GM21423 (cell line): Measurements from ENCODE around the gene SPTB.

Experiments used
- ATAC-seq: cut with Tn5 transposase; IDR thresholded peaks from one replicate; pipeline ENCODE4 v1.9.1; 2021; ENCODE audit warnings: mild to moderate bottlenecking, moderate library complexity; ENCODE audit not compliant: unreplicated experiment

The SPTB gene

DNA sequence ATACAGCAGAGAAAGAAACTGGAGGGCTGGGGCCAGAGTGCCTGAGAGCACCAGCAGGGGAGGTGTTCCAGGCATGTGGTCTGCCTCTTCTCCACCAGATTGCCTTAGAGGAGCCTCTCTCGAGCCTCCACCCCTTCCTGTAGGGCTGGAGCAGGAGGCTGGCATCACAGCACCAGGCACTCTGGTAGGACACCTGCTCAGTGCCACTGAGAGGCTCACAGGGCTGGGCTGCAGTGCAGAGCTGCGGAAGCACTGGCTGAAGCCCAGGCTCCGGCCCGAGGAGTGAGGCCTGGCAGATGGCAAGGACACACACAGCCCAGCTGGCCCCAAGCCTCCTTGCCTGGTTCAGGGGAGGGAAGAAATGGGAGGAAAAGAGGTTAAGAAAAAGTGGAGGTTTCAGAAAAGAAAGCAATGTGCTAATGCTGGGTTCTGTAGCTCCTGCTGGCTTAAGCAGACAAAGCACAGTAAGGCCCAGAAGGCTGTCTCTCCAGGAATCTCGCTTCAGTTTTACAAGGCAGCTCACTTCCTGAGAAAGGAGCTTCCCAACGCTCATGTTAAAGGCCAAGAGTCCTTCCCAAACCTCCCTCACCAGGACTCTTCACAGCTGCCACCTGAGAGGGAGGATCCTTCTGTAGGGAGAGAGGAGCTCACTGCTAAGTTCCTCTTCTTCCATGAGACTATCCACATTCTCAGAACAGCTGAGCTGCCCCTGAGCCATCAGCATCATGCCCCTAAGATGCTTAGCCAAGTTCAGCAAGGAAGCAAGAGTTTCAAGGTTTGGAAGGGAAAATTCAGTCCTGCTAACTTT is 23.8 kb downstream of the SPTB start:
- ATAC-seq, result no peak

- ATAC-seq, result no peak
These were observed 29.2 kb downstream of the SPTB start for GRCh38 chr14:64850369-64851137.

DNA sequence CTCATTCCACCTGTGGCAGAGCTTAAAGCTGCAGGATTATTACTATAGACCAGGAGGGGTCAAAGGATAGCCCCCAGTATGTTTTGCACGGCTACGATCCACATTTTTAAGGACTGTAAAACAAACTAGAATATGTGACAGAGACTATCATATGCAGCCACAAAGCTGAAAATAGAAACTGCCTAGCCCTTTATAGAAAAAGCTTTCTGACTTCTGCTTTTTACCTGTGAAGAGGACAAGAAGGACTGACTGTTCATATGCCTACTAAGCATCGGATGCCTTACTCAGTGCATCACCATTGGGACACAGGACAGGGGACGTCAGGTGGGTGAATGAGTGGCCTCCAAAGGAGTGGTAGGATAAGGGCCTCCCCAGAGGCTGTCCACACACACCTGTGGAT is 29.8 kb downstream of the SPTB start:
- no peak for ATAC-seq

DNA sequence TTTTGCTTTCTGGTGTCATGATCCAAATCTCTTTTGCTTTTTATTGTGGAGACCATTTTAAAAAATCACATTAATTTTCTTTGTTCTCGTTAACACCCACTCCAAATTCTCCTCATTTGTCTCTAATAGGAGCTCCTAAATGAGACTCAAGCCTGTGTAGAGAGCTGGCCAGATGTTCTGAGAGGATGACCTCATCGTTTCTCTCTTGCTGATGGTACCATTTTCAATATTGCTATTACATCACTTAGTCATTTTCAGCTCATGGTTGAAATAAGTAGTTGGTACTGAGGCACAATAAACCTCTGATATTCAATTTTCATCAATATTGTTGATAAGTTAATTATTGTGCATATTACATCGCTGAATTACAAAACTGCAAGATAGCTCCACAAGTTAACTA is 31.5 kb downstream of the SPTB start:
- no peak for ATAC-seq

- ATAC-seq, result no peak
These were observed 33.4 kb downstream of the SPTB start for GRCh38 chr14:64846319-64846718.

- ATAC-seq, result no peak
These were observed 33.8 kb downstream of the SPTB start for GRCh38 chr14:64845878-64846277.

- no peak for ATAC-seq
These were observed 34.7 kb downstream of the SPTB start for GRCh38 chr14:64844969-64845536.

- ATAC-seq, result no peak
These were observed 35.4 kb downstream of the SPTB start for GRCh38 chr14:64844272-64844671.

- ATAC-seq, result no peak
These were observed 36.2 kb downstream of the SPTB start for GRCh38 chr14:64843548-64843947.

DNA sequence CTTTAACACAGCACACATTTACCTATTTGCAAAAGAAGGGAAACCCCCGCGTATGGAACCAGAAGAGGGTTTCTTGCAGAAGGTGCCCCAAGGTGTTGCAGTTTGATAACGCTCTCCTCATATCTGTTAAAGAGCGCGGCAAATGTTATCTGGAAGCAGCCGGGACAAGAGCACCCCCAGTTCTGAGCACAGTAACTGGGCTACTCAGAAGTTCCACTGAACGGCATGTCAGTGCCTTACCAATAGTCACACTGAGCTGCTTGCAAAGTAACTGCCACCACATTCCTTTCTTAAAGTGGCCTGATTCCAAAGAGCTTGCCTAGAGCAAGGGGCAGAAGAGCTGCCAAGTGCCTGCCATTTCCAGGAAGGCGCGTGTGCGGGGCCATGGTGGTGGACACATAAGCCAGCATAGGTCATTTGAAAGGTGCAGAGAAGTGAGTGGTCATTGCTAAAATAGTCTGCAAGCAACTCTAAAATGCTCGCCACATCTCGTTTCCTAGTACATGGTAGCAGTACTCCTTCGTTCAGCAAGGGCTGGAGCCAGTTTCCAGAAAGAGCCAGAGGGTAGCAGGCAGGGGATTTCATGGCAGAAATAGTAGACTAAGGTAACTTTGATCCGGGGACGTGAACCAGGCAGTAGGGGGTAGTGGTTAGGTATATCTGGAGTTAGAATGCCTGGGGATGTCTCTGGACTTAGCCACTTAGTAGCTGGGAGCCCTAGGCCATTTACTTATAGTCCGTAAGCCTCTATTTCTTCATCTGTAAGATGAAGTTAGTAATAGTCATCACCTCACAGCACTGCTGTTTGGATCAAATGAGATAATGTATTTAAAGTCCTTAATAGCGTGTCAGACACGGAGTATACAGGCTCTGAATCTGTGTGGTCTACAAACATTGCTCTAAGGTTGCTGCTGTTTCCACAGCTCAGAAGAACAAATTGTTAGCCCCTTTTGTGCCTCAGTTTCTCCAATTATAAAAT is 37.6 kb downstream of the SPTB start:
- no peak for ATAC-seq

- no peak for ATAC-seq
These were observed 38.5 kb downstream of the SPTB start for GRCh38 chr14:64841121-64841651.

- ATAC-seq, result no peak
These were observed 41.1 kb downstream of the SPTB start for GRCh38 chr14:64838656-64839055.

- no peak for ATAC-seq
These were observed 44.3 kb downstream of the SPTB start for GRCh38 chr14:64835431-64835830.

- ATAC-seq, result no peak
These were observed 44.7 kb downstream of the SPTB start for GRCh38 chr14:64834965-64835364.

- ATAC-seq, result no peak
These were observed 48.3 kb downstream of the SPTB start for GRCh38 chr14:64831419-64831818.

GRCh38 chr14:64830961-64831360 is 48.7 kb downstream of the SPTB start:
- ATAC-seq, result no peak

GRCh38 chr14:64828071-64828470 is 51.6 kb downstream of the SPTB start:
- no peak for ATAC-seq

GRCh38 chr14:64826845-64827244 is 52.9 kb downstream of the SPTB start:
- no peak for ATAC-seq

- no peak for ATAC-seq
These were observed 53.4 kb downstream of the SPTB start for GRCh38 chr14:64826333-64826732.

DNA sequence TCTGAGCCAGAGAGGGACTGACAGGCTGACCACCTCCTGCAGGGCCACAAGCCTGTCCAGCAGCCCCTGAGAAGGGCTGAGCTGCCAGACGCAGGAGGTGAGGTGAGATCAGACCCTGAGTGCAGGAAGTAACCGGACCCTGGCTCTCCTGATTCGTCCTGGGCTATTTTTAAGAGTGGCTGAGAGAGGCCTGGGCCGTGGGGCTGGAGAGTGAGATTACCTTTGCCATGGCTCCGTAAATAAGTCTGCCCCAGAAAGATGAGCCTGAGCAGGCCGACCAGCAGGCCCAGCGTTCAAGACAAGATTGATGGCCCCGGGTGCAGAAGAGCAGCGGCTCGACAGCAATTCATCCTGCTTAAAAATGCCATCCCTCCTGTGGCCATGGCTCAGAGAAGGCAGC is 54.2 kb downstream of the SPTB start:
- no peak for ATAC-seq

GRCh38 chr14:64825006-64825405 is 54.7 kb downstream of the SPTB start:
- no peak for ATAC-seq
